Cortex of kidney (tissue), 1 donor: ENCODE data around the gene RFC2.

Experiments used
- DNase-seq: peaks from one replicate; lab custom pipeline; 2025; lab: John Stamatoyannopoulos, UW

RFC2 gene

GRCh38 chr7:74254129-74254857, at the start of gene RFC2:
Gene RFC2, minus strand, starts transcription at chr7:74254399. Its CDS starts 16 bp downstream, at chr7:74254383.
- DNase-seq: no peak

GRCh38 chr7:74302745-74303221, 48.6 kb upstream of the RFC2 start:
- DNase-seq: no peak

- DNase-seq: no peak
Measured at GRCh38 chr7:74300926-74301325, 46.7 kb upstream of the RFC2 start.

GRCh38 chr7:74299401-74299800, 45.2 kb upstream of the RFC2 start:
- DNase-seq: no peak

GRCh38 chr7:74297516-74298233, 43.5 kb upstream of the RFC2 start:
- no peak for DNase-seq

GRCh38 chr7:74294191-74294998, 40.2 kb upstream of the RFC2 start:
- no peak for DNase-seq

GRCh38 chr7:74293577-74293908, 39.3 kb upstream of the RFC2 start:
- no peak for DNase-seq

- no peak for DNase-seq
Measured at GRCh38 chr7:74292757-74293576, 38.8 kb upstream of the RFC2 start.

GRCh38 chr7:74291535-74291934, 37.3 kb upstream of the RFC2 start:
- no peak for DNase-seq

- no peak for DNase-seq
Measured at GRCh38 chr7:74290981-74291441, 36.8 kb upstream of the RFC2 start.

GRCh38 chr7:74290553-74290950, 36.4 kb upstream of the RFC2 start:
- DNase-seq: no peak

- DNase-seq: no peak
Measured at GRCh38 chr7:74289659-74290552, 35.7 kb upstream of the RFC2 start.

GRCh38 chr7:74289018-74289658, 34.9 kb upstream of the RFC2 start, which contains the start of gene CLIP2:
Gene CLIP2, plus strand, starts transcription at chr7:74289407. Its CDS starts 28,140 bp downstream, at chr7:74317547.
- DNase-seq: no peak

GRCh38 chr7:74288034-74288881, 34.1 kb upstream of the RFC2 start:
- no peak for DNase-seq

- no peak for DNase-seq
Measured at GRCh38 chr7:74287303-74288033, 33.3 kb upstream of the RFC2 start.

- no peak for DNase-seq
Measured at GRCh38 chr7:74286131-74286530, 31.9 kb upstream of the RFC2 start.

GRCh38 chr7:74284781-74285259, 30.6 kb upstream of the RFC2 start:
- DNase-seq: no peak

- DNase-seq: no peak
Measured at GRCh38 chr7:74283858-74284447, 29.8 kb upstream of the RFC2 start.
